Choroid plexus epithelial cell (primary cell): ENCODE results near the gene RGS12.

Experiments
- DNase-seq: peaks from one replicate; pipeline ENCODE4 v3.0.0-alpha.2; 2010; ENCODE audit warnings: low read depth
- H3K4me3 ChIP-seq: 2 replicates; pipeline ENCODE4 v1.5.1; 2011; ENCODE audit warnings: low read depth, mild to moderate bottlenecking, control low read depth, low read length, moderate library complexity
- CTCF ChIP-seq: conservative IDR thresholded peaks from 2 replicates; pipeline ENCODE4 v1.5.1; 2011; ENCODE audit warnings: low read depth, mild to moderate bottlenecking, control low read depth, inconsistent platforms, low read length, moderate library complexity

RGS12 gene

GRCh38 chr4:3311489-3312171 is 18.8 kb downstream of the RGS12 start:
- no peak overlapping the region for H3K4me3 ChIP-seq
- no peak for DNase-seq
- TF ChIP-seq CTCF: no peak

GRCh38 chr4:3312362-3312761 is 19.5 kb downstream of the RGS12 start:
- no peak overlapping the region for H3K4me3 ChIP-seq
- no peak for DNase-seq
- no peak for TF ChIP-seq CTCF

- no peak overlapping the region for H3K4me3 ChIP-seq
- no peak for TF ChIP-seq CTCF
- DNase-seq: no peak
These were observed 20.3 kb downstream of the RGS12 start for GRCh38 chr4:3313139-3313538.

- DNase-seq: no peak
- TF ChIP-seq CTCF: no peak
- no peak overlapping the region for H3K4me3 ChIP-seq
These were observed 20.9 kb downstream of the RGS12 start for GRCh38 chr4:3313556-3314228.

GRCh38 chr4:3314706-3315260 is 22.0 kb downstream of the RGS12 start:
- H3K4me3 ChIP-seq: no peak overlapping the region
- DNase-seq: no peak
- TF ChIP-seq CTCF: no peak

- no peak for TF ChIP-seq CTCF
- no peak for DNase-seq
- H3K4me3 ChIP-seq: no peak overlapping the region
These were observed 22.7 kb downstream of the RGS12 start for GRCh38 chr4:3315566-3315965.
